H1 (cell line): Measurements from ENCODE around the gene MVD. TPM values are rescaled to one million over a fixed set of nuclear protein-coding genes. Genes with fewer than 3 reads are reported as not detected.

ENCODE experiments used
- CTCF ChIA-PET: fragments of 300-600 bp; sonication (Branson Sonifier 250); formaldehyde crosslinking; loops from one replicate; lab custom pipeline; 2021; ENCODE audit not compliant: partially characterized antibody; lab: Charles Lee
- POLR2A ChIA-PET: fragments of 300-600 bp; sonication (Branson Sonifier 250); formaldehyde crosslinking; loops from one replicate; lab custom pipeline; 2021; ENCODE audit warnings: inconsistent platforms; ENCODE audit not compliant: partially characterized antibody; lab: Charles Lee
- DNase-seq, 2 experiments: peaks; one replicate each; pipeline versions ENCODE4 v3.0.0 to v3.0.0-alpha.2; 2010 to 2022; ENCODE audit warnings: low spot score in 2 of 2, low read depth in 1 of 2, mixed read lengths in 1 of 2
- FAIRE-seq: peaks from 2 replicates; lab custom pipeline; 2011; peaks lifted over from hg19 to GRCh38; lab: Jason Lieb, UNC
- H2AFZ ChIP-seq: 2 replicates; pipeline ENCODE4 v1.8.1; 2012; ENCODE audit warnings: low read length, inconsistent platforms
- H2AK5ac ChIP-seq: 2 replicates; pipeline ENCODE4 v1.6.1; 2013; ENCODE audit warnings: low read depth, low read length
- H2BK120ac ChIP-seq: replicated peaks from 2 replicates; pipeline ENCODE3; 2013; ENCODE audit warnings: low read depth, low read length, inconsistent platforms
- H2BK12ac ChIP-seq: 2 replicates; pipeline ENCODE4 v1.6.1; 2013; ENCODE audit warnings: low read depth, low read length
- H2BK15ac ChIP-seq: 2 replicates; pipeline ENCODE4 v1.6.1; 2013; ENCODE audit warnings: low read length
- H2BK20ac ChIP-seq: 2 replicates; pipeline ENCODE4 v1.6.1; 2013; ENCODE audit warnings: low read length
- H2BK5ac ChIP-seq: 2 replicates; pipeline ENCODE4 v1.6.1; 2013; ENCODE audit warnings: low read depth, low read length
- H3K14ac ChIP-seq: 2 replicates; pipeline ENCODE4 v1.6.1; 2013; ENCODE audit warnings: inconsistent platforms; ENCODE audit not compliant: insufficient read length
- H3K18ac ChIP-seq: 2 replicates; pipeline ENCODE4 v1.6.1; 2013; ENCODE audit warnings: low read length; ENCODE audit errors: extremely low read depth
- H3K23ac ChIP-seq: 2 replicates; pipeline ENCODE4 v1.6.1; 2013; ENCODE audit warnings: inconsistent platforms; ENCODE audit not compliant: insufficient read length
- H3K23me2 ChIP-seq: 2 replicates; pipeline ENCODE4 v1.6.1; 2013; ENCODE audit warnings: low read depth, low read length
- H3K27ac ChIP-seq: 2 replicates; pipeline ENCODE4 v1.6.1; 2011; ENCODE audit warnings: low read depth, low read length, inconsistent platforms
- H3K27me3 ChIP-seq, 4 experiments: replicated peaks in 1 of 4; 1 replicate in 1 of 4; 2 replicates in 3 of 4; pipeline versions ENCODE4 v1.6.1 to v1.8.1; 2011 to 2013; ENCODE audit warnings: low read length in 3 of 4, mild to moderate bottlenecking in 3 of 4, inconsistent platforms in 2 of 4, mixed read lengths in 2 of 4, moderate library complexity in 1 of 4; ENCODE audit not compliant: control insufficient read depth in 3 of 4, insufficient read depth in 3 of 4; ENCODE audit errors: extremely low read depth in 1 of 4
- H3K36me3 ChIP-seq, 4 experiments: 2 replicates each; pipeline versions ENCODE4 v1.6.1 to v1.8.1; 2011 to 2013; ENCODE audit warnings: mild to moderate bottlenecking in 4 of 4, low read length in 3 of 4, moderate library complexity in 2 of 4, control low read depth in 1 of 4, inconsistent platforms in 1 of 4; ENCODE audit not compliant: insufficient read depth in 4 of 4, control insufficient read depth in 2 of 4
- H3K4ac ChIP-seq: replicated peaks from 2 replicates; pipeline ENCODE3; 2013; ENCODE audit warnings: low read length, low read depth, mixed read lengths, inconsistent platforms; ENCODE audit not compliant: insufficient read length
- H3K4me1 ChIP-seq, 4 experiments: replicated peaks in 1 of 4; 1 replicate in 1 of 4; 2 replicates in 3 of 4; pipeline versions ENCODE4 v1.6.1 to v1.8.1; 2011 to 2013; ENCODE audit warnings: low read length in 3 of 4, inconsistent platforms in 2 of 4, mixed read lengths in 1 of 4; ENCODE audit not compliant: insufficient read depth in 4 of 4, control insufficient read depth in 3 of 4
- H3K4me2 ChIP-seq, 2 experiments: 2 replicates each; pipeline versions ENCODE4 v1.6.1 to v1.8.1; 2011 to 2013; ENCODE audit warnings: low read depth in 2 of 2, low read length in 2 of 2, control low read depth in 1 of 2, inconsistent platforms in 1 of 2, mild to moderate bottlenecking in 1 of 2; ENCODE audit not compliant: insufficient read depth in 1 of 2
- H3K4me3 ChIP-seq, 4 experiments: fragments of 200-600, 300-600 bp in 1 of 4; sonication (generic), shearing (Covaris generic), sonication (Bioruptor Twin) in 1 of 4; 2 replicates each; pipeline versions ENCODE4 v1.5.1 to v1.8.1; 2011 to 2016; ENCODE audit warnings: low read length in 4 of 4, low read depth in 3 of 4, control low read depth in 2 of 4, inconsistent platforms in 2 of 4, mild to moderate bottlenecking in 2 of 4, mixed read lengths in 1 of 4, moderate library complexity in 1 of 4; ENCODE audit not compliant: insufficient read depth in 2 of 4; ENCODE audit errors: extremely low read depth in 1 of 4
- H3K56ac ChIP-seq: replicated peaks from 2 replicates; pipeline ENCODE3; 2013; ENCODE audit warnings: low read depth, mild to moderate bottlenecking, mixed read lengths, low read length, inconsistent platforms; ENCODE audit not compliant: insufficient read length
- H3K79me1 ChIP-seq: 2 replicates; pipeline ENCODE4 v1.6.1; 2013; ENCODE audit warnings: low read depth, low read length, control low read depth
- H3K79me2 ChIP-seq, 2 experiments: 2 replicates each; pipeline versions ENCODE4 v1.6.1 to v1.8.1; 2012 to 2013; ENCODE audit warnings: low read length in 2 of 2, mild to moderate bottlenecking in 2 of 2, inconsistent platforms in 1 of 2; ENCODE audit not compliant: insufficient read depth in 2 of 2, control insufficient read depth in 1 of 2
- H3K9ac ChIP-seq, 4 experiments: replicated peaks in 1 of 4; 1 replicate in 1 of 4; 2 replicates in 3 of 4; pipeline versions ENCODE4 v1.6.1 to v1.8.1; 2011 to 2013; ENCODE audit warnings: low read depth in 3 of 4, low read length in 3 of 4, control low read depth in 2 of 4, mild to moderate bottlenecking in 2 of 4, moderate library complexity in 2 of 4, inconsistent platforms in 1 of 4; ENCODE audit errors: extremely low read depth in 1 of 4
- H3K9me3 ChIP-seq, 2 experiments: 2 replicates each; pipeline versions ENCODE4 v1.6.1 to v1.8.1; 2012 to 2013; ENCODE audit warnings: mild to moderate bottlenecking in 2 of 2, moderate library complexity in 2 of 2, control low read depth in 1 of 2, inconsistent platforms in 1 of 2, low read depth in 1 of 2, low read length in 1 of 2, mixed read lengths in 1 of 2; ENCODE audit not compliant: insufficient read depth in 2 of 2
- H4K20me1 ChIP-seq, 2 experiments: replicated peaks in 1 of 2; 2 replicates each; pipeline versions ENCODE3 to v1.8.1; 2011 to 2013; ENCODE audit warnings: inconsistent platforms in 2 of 2, low read length in 2 of 2, mild to moderate bottlenecking in 1 of 2; ENCODE audit not compliant: insufficient read depth in 2 of 2, control insufficient read depth in 1 of 2
- H4K5ac ChIP-seq: 2 replicates; pipeline ENCODE4 v1.6.1; 2013; ENCODE audit warnings: low read length, low read depth, mixed read lengths, inconsistent platforms; ENCODE audit not compliant: insufficient read length
- H4K8ac ChIP-seq: 2 replicates; pipeline ENCODE4 v1.8.0; 2013; ENCODE audit warnings: mild to moderate bottlenecking, moderate library complexity, low read length, inconsistent platforms; ENCODE audit not compliant: insufficient read depth; ENCODE audit errors: extremely low read depth
- H4K91ac ChIP-seq: replicated peaks from 2 replicates; pipeline ENCODE3; 2013; ENCODE audit warnings: low read length, mixed read lengths, inconsistent platforms; ENCODE audit not compliant: insufficient read length
- CBX8 ChIP-seq: fragments of 300-800, 300-1000 bp; sonication (generic); IDR thresholded peaks from 2 replicates; pipeline ENCODE4 v1.7.1; 2016; ENCODE audit warnings: low read depth, low read length, borderline replicate concordance
- CHD1 ChIP-seq: IDR thresholded peaks from 2 replicates; pipeline ENCODE4 v1.6.1; 2012; ENCODE audit warnings: low read depth, low read length, improper control_type of control experiment
- CTBP2 ChIP-seq: IDR thresholded peaks from 2 replicates; pipeline ENCODE4 v1.7.0; 2011; ENCODE audit warnings: borderline replicate concordance, mild to moderate bottlenecking, moderate library complexity, mixed read lengths, low read length; ENCODE audit not compliant: insufficient read depth, insufficient read length
- JUND ChIP-seq: IDR thresholded peaks from 2 replicates; pipeline ENCODE4 v1.6.1; 2011; ENCODE audit warnings: mild to moderate bottlenecking, improper control_type of control experiment, low read length
- KDM4A ChIP-seq: IDR thresholded peaks from one replicate; pipeline ENCODE4 v1.7.1; 2012; ENCODE audit warnings: low read depth, mild to moderate bottlenecking, moderate library complexity, low read length, inconsistent platforms; ENCODE audit not compliant: severe bottlenecking
- MAFK ChIP-seq: IDR thresholded peaks from 2 replicates; pipeline ENCODE4 v1.6.1; 2012; ENCODE audit warnings: low read depth, mild to moderate bottlenecking, improper control_type of control experiment, low read length
- SIRT6 ChIP-seq: IDR thresholded peaks from one replicate; pipeline ENCODE4 v1.7.1; 2012; ENCODE audit warnings: low read length, inconsistent platforms
- SUZ12 ChIP-seq: fragments of 200-600 bp; sonication (generic); IDR thresholded peaks from 2 replicates; pipeline ENCODE4 v1.6.1; 2012; ENCODE audit warnings: mild to moderate bottlenecking, inconsistent platforms, low read length, moderate library complexity, mixed read lengths
- WGBS, 2 experiments: shearing (Covaris generic) in 1 of 2; methylation state at CpG; one replicate each; pipeline versions ENCODE4 v1.1.6 to v1.1.7; 2013 to 2015; ENCODE audit warnings: low lambda C conversion rate in 2 of 2, mixed read lengths in 2 of 2, inconsistent platforms in 1 of 2, low coverage in 1 of 2, missing lambda C conversion rate in 1 of 2; ENCODE audit not compliant: insufficient replicate concordance in 2 of 2, insufficient coverage in 1 of 2, insufficient read length in 1 of 2; ENCODE audit errors: extremely low coverage in 1 of 2, missing lambda C conversion rate in 1 of 2; 5-methylcytosine and 5-hydroxymethylcytosine counted together
- polyA plus RNA-seq, 7 experiments: library from polyadenylated mRNA; depleted of rRNA in 3 of 7; stranded (reverse) in 5 of 7; unstranded in 2 of 7; fragments of >200 nt in 5 of 7; fragments of 200-250 nt in 2 of 7; gene quantifications; 1 replicate in 5 of 7; 2 replicates in 1 of 7; 4 replicates in 1 of 7; pipeline versions ENCODE4 v1.2.1 to v1.2.3, GENCODE V29; 2011 to 2013; ENCODE audit warnings: missing spikeins in 2 of 7, mixed read lengths in 2 of 7
- total RNA-seq: library from RNA; stranded (reverse); fragmentation: NEBNext Ultra II Directional; extraction: Animal tissue kit (Norgen Biotek cat#: 25700); gene quantifications from 2 replicates; pipeline ENCODE4 v1.2.1, GENCODE V29; 2021
- TF ChIP-seq, protein P1 (sequence below): IDR thresholded peaks from 2 replicates; pipeline ENCODE4 v1.6.1; 2011; ENCODE audit warnings: low read length, improper control_type of control experiment
- TF ChIP-seq, protein P2 (sequence below): IDR thresholded peaks from 2 replicates; pipeline ENCODE4 v1.6.1; 2012; ENCODE audit warnings: inconsistent platforms

The MVD gene
- total and polyA plus RNA-seq, 2 of the 8 experiments (the other 6 are each of a cell fraction or from before 2014, with no cell fraction given): 47.2 to 77.3 TPM

DNA sequence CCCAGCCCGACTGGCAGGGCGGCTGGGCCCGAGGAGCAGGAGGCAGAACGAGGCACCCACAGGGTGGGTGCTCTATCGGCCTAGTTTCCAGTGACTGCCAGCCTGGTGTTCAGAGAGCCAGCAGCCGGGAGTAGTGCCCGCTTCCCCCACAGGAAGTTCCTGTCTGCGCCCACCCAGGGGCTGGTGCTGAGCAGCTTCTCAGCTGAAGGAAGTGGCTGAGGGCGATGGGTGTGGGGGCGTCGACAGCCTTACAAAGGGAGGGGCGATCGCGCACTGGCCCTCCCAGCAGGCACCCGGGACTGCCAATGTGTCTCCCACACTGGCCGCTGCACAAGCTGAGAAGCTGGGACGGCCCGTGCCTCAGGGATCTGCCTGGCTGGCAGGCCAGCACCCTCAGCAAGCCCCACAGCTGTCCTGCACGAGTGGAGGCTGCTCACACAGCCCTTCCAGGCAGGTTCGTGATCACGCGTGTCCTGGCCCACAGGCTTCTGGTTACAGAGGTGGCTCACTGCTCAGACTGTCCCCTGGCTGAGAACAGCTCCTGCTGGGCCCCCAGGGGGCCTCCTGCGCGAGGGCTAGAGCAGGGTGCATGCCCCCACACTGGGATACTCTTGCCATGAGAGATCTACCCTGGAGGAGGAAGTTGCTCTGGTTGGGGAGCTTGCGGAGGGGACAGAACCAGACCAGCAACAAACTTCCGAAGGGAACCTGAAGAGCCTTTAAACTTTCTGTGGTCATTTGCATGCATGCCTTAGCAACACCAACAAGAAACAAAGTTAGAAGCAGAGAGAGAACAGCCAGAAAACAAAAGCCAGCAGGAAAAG, 40.8 kb upstream of the MVD start:
- Histone ChIP-seq H3K23me2 (peaks cover 15% of the 10 kb centered on the region; the same call in 1 of the 2 replicates), H3K79me2 (peaks cover 0 to 37% of the 10 kb centered on the region in 2 experiments; a peak in 2 of 4 replicates), H2AFZ (no peak overlapping the region), H3K36me3 (peaks cover 0 to 3% (median 0%) of the 10 kb centered on the region in 4 experiments; a peak in 3 of 8 replicates), H3K23ac (no peak overlapping the region), H2BK15ac (no peak overlapping the region), H2AK5ac (no peak overlapping the region), H4K91ac (no peak overlapping the region), H2BK20ac (no peak overlapping the region), H2BK12ac (no peak overlapping the region), H3K4me1 (peaks cover 0 to 6% (median 3%) of the 10 kb centered on the region in 4 experiments; a peak in 4 of 7 replicates), H3K9me3 (no peaks in the 10 kb centered on the region), H2BK120ac (no peak overlapping the region), H4K8ac (no peak overlapping the region; the same call in 1 of the 2 replicates), H3K79me1 (peaks cover 14% of the 10 kb centered on the region), H2BK5ac (no peak overlapping the region), H3K4ac (no peak overlapping the region), H3K4me3 (no peak overlapping the region), H3K14ac (no peak overlapping the region), H3K4me2 (no peak overlapping the region; a peak in 1 of 4 replicates), H3K27ac (no peak overlapping the region), H3K18ac (no peak overlapping the region), H3K9ac (no peak overlapping the region), H3K56ac (no peak overlapping the region), H4K5ac (no peak overlapping the region), H4K20me1 (peaks cover 1 to 4% of the 10 kb centered on the region in 2 experiments), H3K27me3 (no peaks in the 10 kb centered on the region)
- DNase-seq (no peak), FAIRE-seq (no peak)
- CTCF ChIA-PET: interaction anchor here (1.4 to 2.2 kb wide), 5 partner anchors 16 to 59 kb away, joined by 3 to 8 read pairs (median 7); no protein-coding TSS in a partner anchor
- WGBS, 2 experiments: 89% methylated on average over 19 of the region's 26 CpGs; no CpG with 5 or more reads in 1 of the 2 experiments
- POLR2A ChIA-PET: interaction anchor here (0.7 to 1.4 kb wide), 4 partner anchors 9 to 113 kb away, joined by 3 to 4 read pairs (median 3); partner anchors contain the start of gene MVD
- TF ChIP-seq MAFK (no peak), KDM4A (no peak), SIRT6 (no peak), SUZ12 (no peak), CHD1 (no peak), JUND (no peak), CBX8 (no peak), CTBP2 (no peak)
- TF ChIP-seq, protein P1, sequence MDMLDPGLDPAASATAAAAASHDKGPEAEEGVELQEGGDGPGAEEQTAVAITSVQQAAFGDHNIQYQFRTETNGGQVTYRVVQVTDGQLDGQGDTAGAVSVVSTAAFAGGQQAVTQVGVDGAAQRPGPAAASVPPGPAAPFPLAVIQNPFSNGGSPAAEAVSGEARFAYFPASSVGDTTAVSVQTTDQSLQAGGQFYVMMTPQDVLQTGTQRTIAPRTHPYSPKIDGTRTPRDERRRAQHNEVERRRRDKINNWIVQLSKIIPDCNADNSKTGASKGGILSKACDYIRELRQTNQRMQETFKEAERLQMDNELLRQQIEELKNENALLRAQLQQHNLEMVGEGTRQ: no peak
- TF ChIP-seq, protein P2, sequence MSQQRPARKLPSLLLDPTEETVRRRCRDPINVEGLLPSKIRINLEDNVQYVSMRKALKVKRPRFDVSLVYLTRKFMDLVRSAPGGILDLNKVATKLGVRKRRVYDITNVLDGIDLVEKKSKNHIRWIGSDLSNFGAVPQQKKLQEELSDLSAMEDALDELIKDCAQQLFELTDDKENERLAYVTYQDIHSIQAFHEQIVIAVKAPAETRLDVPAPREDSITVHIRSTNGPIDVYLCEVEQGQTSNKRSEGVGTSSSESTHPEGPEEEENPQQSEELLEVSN: no peak
